Astrocyte (in vitro differentiated cells and primary cell): ENCODE data around the gene SPTLC2.

Source experiments
- CTCF ChIP-seq: IDR thresholded peaks from 2 replicates; pipeline ENCODE4 v1.5.1; 2011; ENCODE audit warnings: low read depth, mild to moderate bottlenecking, inconsistent platforms, low read length, moderate library complexity; ENCODE audit not compliant: insufficient read depth
- EZH2 ChIP-seq: IDR thresholded peaks from 2 replicates; pipeline ENCODE4 v1.6.1; 2012; ENCODE audit warnings: mild to moderate bottlenecking, low read length, inconsistent platforms; ENCODE audit not compliant: insufficient read depth

- no peak for TF ChIP-seq CTCF
- no peak for TF ChIP-seq EZH2
Measured at GRCh38 chr14:77478029-77478428, 138.4 kb downstream of the SPTLC2 start.
